Activated gamma-delta T cell (primary cell): ENCODE results near the gene OR4N2.
"Not testable (repeated sequence)": the region's sequence is repeated elsewhere in the genome, so short reads cannot be mapped to it uniquely, and the experiment has no call there.

Experiments
- DNase-seq: peaks from one replicate; lab custom pipeline; 2025; lab: John Stamatoyannopoulos, UW
- total RNA-seq, 2 donors: gene quantifications; one replicate each; lab custom pipeline; 2026; lab: John Stamatoyannopoulos, UW

Gene OR4N2, protein sequence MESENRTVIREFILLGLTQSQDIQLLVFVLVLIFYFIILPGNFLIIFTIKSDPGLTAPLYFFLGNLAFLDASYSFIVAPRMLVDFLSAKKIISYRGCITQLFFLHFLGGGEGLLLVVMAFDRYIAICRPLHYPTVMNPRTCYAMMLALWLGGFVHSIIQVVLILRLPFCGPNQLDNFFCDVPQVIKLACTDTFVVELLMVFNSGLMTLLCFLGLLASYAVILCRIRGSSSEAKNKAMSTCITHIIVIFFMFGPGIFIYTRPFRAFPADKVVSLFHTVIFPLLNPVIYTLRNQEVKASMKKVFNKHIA
- total RNA-seq = 0 reads per million in 2 donors

DNA sequence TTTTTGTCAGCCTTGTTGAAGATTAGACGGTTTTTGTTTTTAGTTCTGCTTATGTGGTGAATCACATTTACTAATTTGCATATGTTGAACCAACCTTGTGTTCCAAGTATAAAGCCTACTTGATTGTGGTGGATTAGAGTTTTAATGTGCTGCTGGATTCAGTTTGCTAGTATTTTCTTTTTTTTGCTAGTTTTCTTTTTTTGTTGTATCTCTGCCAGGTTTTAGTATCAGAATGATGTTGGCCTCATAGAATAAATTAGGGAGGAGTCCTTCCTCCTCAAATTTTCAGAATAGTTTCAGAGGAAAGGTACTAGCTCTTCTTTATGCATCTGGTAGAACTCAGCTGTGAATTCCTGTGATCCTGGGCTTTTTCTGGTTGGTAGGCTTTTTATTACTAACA lies at the start of gene OR4N2:
OR4N2 (plus strand) TSS at position 301 of the 400 bp plus-strand sequence. CDS start 23,679 bp downstream, outside the sequence.
- DNase-seq = not testable (repeated sequence)

DNA sequence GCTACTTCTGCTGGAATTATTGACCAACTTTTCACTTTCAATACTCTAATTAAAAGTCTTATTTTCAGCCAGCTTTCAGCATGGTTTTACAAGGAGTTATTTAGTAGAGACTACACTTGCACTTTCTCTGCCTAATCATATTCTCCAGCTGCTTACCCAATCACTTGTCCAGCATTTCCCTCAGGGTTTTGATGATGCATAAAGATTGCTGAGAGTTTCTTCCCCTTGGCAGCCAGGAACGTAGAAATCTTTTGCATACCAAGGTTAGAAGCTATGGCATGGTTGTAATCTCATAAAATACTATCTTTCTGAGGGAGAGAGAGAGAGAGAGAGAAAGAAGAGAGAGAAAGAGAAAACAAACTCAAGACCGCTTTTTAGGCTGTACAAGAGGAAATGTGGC lies 49.4 kb upstream of the OR4N2 start:
- no peak for DNase-seq

DNA sequence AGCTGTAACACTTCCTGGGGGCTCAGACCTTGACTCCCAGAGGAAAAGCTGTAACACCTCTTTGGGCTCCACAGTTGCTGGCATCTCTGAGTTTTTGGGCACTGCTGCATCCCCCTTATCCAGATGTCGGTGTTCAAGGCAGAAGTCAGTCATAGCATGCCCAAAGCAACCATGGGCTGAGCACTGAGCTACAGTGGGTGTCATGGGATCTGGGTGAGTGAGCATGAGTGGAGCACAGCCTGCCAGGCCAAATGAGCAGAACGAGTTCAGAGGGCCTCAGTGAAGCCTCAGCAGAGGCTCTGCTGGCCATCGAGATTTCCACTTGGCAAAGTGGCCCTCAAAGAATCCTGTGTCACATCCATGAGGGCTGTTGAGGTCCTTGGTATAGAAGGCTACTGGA lies 32.1 kb upstream of the OR4N2 start:
- not testable (repeated sequence) for DNase-seq

DNA sequence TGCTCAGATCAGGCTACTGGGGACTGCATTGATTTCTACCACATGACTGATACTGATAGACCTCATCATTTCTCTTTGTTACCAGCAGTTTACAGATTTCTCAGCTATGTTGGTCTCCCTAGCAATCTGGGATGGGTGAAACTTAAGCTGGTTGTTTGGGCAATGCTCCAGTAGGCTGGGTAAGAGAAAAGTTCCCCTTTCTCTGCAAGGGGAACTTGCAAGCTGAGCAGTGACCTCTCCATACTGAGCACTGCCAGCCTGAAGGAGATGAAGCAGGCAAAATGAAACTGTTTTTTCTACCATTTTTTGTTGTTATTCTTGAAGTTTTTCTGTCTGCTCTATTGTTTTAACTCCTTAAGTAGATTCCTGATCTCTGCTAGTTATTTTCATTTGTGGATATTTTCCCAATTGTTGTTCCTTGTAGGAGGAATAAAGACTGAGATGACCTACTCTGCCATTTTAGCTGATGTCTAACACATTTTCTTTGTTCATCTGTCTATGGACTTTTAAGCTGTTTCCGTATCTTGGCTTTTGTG lies 31.6 kb upstream of the OR4N2 start:
- DNase-seq = no peak

DNA sequence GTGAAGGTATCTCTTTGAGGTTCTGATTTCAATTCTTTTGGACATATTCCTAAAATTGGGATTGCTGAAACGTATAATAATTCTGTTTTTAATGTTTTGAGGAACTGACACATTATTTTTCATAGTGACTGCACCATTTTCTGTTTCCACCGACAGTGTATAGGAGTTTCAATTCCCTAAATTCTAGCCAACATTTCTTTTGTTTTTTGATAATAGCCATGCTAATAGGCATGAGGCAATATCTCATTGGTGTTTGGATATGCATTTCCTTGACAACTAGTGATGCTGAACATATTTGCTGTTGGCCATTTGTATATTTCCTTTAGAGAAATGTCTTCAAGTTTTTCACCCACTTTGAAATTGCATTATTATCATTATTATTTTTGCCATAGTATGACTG lies 31.1 kb upstream of the OR4N2 start:
- not testable (repeated sequence) for DNase-seq

DNA sequence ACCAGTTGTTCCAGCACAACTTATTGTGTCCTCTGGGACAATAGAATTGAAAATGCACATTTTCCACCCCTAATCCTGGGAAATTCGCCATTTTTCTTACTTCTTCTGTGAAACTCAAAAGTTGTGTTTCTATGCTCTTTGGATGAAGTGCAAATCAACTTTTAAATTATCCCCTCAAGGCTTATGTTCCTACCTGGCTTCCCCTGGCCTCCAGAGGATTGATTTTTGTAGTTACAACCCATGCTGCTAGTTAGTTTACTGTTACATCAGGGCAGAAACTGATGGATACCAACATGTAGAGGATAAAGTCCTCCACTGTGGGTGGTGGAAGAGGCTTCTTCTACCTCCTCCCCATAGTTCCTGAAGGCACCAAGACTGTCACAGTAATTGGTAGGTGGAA lies 30.4 kb upstream of the OR4N2 start, which contains the start of gene OR4M1:
OR4M1 (plus strand) TSS at position 301 of the 400 bp plus-strand sequence. CDS start 6,819 bp downstream, outside the sequence.
- DNase-seq = not testable (repeated sequence)

DNA sequence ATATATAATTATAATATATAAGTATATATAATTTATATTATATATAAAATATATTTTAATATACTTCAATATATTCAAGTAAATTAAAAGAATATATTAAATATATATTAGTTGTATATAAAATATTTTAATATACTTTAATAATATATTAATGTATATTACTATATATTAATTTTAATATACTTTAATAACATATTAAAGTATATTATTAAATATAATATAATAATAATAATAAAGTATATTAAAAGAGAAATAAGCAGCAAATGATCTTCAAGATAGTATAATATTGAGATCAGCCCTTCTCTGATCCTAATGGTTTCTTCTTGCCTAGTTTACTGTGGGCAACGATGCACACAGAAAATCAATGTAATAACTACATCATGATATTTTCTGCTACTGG lies 28.0 kb upstream of the OR4N2 start:
- DNase-seq = no peak

DNA sequence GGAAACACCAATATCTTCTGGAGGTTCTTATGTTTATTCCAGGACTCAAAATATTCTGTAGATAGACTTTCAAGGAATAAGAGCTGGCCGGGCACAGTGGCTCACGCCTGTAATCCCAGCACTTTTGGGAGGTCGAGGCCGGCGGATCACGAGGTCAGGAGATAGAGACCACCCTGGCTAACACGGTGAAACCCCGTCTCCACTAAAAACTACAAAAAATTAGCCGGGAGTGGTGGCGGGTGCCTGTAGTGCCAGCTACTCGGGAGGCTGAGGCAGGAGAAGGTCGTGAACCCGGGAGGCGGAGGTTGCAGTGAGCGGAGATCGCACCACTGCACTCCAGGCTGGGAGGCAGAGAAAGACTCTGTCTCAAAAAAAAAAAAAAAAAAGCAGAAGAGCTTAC lies 17.7 kb upstream of the OR4N2 start:
- DNase-seq = not testable (repeated sequence)

DNA sequence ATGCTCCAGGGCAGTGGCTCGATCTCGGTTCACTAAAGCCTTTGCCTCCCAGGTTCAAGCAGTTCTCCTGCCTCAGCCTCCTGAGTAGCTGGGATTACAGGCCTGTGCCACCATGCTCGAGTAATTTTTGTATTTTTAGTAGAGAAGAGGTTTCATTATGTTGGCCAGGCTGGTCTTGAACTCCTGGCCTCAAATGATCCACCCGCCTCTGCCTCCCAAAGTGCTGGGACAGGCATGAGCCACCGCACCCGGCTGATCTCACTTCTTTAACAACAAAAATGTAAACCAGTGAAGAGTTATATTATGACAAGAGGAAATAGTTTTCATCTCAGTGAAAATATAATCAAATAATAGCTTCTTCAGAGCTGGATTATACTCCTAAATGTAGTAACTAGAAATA lies 16.3 kb upstream of the OR4N2 start:
- DNase-seq = not testable (repeated sequence)

DNA sequence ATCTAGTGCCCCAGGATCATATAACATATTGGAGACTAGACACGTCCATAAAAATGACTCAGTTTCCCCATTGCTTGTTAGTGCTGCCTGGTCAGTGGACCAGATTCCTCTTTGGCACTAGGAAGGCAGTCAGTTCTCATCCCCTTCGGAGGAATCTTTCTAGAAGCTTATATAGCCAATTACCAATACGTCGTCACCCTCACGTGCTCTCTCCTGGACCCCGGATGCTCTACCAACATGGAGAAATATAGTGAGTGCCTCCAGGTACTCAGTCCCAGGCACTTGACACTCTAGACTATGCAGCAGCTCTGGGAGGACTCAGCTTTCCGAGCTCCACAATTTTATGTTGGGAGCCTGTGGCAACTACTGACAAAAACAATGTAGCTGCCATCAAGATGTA lies 15.4 kb upstream of the OR4N2 start:
- not testable (repeated sequence) for DNase-seq

DNA sequence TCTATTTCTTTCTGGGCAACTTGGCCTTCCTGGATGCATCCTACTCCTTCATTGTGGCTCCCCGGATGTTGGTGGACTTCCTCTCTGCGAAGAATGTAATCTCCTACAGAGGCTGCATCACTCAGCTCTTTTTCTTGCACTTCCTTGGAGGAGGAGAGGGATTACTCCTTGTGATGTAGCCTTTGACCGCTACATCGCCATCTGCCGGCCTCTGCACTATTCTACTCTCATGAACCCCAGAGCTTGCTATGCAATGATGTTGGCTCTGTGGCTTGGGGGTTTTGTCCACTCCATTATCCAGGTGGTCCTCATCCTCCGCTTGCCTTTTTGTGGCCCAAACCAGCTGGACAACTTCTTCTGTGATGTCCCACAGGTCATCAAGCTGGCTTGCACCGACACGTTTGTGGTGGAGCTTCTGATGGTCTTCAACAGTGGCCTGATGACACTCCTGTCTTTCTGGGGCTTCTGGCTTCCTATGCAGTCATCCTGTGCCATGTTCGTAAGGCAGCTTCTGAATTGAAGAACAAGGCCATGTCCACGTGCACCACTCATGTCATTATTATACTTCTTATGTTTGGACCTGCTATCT lies 7.0 kb upstream of the OR4N2 start:
- DNase-seq = not testable (repeated sequence)

DNA sequence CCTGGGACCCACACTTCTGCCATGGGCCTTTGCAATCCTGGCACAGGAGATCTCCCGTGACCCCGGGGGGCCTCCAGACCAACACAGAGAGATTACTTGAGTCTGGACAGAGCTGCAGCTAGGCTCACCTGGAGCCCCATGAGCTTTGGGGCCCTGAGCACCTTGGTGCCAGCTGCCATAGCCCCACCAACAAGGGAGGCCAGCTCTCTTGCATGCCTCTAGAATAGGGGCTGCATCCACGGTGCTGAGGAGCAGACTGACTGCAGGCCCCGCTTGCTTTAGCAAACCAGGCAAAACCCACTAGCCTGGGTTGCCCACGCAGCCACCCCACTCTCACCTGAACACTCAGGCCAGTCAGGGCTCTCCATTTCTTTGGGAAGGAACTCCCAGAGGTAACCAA lies 3.7 kb upstream of the OR4N2 start:
- DNase-seq = no peak

DNA sequence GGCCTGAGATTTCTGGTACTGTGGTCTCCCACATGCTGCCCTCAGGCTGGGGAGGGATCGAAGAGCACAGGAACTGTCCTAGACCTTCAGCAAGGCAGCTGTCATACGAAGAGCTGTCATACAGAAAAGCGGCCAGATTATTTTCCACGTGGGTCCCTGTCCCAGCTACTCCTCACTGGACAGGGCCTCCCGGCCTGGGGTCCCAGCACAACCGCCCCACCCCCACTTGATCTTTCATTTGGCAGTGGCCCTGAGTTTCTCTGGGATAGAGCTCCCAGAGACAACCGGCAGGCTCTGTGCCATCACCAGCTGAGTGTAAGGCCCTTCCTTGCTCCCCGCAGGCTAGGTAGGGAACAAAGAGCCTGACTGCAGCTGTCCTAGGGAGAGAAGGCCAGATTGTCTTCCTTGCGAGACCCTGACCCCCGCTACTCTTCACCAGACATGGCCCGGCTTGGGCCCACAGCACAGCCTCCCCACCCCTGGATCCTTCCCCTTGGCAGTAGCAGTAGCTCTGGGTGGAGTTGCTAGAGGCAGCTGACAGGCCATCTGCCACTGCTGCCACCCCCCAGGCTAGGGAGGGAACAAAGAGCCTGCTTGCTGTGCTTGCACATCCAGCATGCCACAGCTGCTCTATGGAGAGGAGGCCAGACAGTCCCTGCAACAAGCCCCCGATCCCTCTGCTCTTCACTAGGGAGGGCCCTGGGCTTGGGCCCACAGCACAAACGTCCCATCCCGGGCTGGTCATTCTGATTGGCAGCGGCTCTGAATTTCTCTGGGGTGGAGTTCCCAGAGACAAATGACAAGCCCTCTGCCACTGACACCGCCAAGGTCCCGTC lies 3.1 kb upstream of the OR4N2 start:
- DNase-seq = no peak

DNA sequence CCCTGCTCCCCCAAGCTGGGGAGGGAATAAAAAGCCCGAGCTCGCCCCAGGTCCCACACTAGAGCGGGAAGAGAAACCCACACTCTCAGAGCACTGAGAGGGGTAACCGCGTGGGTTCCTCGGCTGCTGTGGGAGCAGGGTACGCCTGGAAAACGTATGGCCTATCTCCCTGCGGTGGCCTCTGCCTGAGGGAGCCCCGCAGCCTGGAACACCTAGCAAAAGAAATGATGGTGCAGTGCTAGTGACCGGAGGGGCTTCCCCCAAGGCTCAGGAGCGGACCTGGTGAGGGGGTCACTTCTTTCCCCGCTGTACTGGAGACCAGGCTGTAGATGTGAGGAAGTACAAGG lies 2.5 kb upstream of the OR4N2 start:
- no peak for DNase-seq

DNA sequence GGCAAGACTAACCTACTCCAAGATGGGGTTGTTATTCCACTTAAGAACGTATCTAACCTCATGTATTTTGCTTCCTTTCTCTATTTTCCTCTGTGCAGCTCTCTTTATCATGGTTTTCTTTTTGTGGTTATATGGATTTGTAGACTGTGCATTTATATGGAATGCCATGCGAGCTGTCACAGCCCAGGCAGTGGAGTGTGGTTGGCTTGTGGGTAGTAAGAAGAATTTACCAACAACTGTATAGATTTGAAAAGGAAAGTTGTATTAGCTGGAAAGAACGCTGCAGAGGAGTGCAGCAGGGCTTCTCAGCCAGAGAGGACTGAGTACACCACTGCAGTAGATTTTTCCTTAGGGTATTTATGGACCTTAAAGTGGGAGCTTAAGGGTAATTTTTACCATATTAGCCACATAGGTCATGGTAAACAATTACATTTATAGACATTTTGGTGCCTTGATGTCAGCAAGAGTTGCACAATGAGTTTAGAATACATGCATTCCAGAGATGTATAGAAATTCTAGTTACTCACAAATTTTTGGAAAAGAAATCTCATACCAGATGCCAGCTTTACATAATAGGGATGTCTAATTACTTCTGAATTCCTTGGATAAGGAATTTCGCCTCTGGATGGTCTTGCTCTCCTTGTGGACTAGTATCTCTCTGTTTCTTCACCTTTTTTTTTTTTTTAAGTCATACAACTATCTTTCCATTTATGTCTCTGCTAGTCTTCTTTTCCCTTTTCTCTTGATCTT lies 9.8 kb downstream of the OR4N2 start:
- not testable (repeated sequence) for DNase-seq

DNA sequence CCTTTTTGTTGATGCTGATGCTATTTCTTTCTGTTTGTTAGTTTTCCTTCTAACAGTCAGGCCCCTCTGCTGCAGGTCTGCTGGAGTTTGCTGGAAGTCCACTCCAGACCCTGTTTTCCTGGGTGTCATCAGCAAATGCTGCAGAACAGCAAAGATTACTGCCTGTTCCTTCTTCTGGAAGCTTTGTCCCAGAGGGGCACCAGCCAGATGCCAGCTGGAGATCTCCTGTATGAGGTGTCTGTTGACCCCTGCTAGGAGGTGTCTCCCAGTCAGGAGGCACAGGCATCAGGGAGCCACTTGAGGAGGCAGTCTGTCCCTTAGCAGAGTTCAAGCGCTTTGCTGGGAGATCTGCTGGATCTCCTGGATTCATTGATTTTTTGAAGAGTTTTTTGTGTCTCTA lies 16.3 kb downstream of the OR4N2 start:
- not testable (repeated sequence) for DNase-seq

DNA sequence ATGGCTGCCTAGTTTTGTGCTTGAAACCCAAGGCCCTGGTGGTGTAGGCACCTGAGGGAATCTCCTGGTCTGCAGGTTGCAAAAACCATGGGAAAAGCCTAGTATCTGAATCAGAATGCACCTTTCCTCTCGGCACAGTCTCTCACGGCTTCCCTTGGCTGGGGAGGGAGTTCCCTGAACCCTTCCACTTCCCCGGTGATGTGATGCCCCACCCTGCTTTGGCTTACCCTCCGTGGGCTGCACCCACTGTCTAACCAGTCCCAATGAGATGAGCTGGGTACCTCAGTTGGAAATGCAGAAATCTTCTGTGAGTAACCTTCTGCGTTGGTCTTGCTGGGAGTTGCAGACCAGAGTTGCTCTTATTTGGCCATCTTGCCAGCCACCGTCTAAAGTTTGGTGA lies 17.4 kb downstream of the OR4N2 start:
- not testable (repeated sequence) for DNase-seq

DNA sequence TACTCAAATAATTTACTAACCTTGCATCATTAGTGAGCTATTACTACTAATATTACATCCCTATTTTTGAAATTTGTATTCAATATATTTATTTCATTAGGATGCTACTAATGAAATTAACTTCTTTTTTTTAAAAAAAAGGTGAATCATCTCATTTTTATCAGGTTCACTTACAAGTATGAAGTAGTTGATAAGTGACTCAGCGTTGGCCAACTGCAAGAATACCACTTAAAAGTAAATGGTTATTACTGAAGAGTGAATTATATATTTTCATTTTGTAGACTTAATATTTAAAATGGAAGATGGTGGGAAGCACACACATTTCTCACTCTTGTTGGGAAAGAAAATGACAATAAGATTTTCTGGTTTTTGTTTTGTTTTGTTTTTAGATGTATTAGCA lies 19.6 kb downstream of the OR4N2 start:
- DNase-seq = no peak

DNA sequence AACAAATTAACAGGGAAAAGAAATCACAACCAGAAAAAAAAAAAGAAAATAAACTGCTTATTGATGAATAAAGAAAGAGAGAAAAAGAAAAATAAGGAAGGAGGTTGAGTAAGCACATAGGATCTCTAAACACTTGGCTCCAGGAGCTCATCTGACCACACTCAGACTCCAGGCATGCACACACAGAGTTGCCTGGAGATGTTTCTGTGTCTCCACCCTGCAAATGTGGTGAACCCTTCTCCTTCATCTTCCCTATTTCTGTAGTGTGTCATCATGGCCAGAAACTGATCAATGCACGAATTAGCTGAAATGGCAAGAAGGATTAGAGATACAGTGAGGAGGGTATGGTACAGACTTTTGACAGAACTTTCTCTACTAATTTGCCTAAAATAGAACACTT lies 20.2 kb downstream of the OR4N2 start:
- no peak for DNase-seq

DNA sequence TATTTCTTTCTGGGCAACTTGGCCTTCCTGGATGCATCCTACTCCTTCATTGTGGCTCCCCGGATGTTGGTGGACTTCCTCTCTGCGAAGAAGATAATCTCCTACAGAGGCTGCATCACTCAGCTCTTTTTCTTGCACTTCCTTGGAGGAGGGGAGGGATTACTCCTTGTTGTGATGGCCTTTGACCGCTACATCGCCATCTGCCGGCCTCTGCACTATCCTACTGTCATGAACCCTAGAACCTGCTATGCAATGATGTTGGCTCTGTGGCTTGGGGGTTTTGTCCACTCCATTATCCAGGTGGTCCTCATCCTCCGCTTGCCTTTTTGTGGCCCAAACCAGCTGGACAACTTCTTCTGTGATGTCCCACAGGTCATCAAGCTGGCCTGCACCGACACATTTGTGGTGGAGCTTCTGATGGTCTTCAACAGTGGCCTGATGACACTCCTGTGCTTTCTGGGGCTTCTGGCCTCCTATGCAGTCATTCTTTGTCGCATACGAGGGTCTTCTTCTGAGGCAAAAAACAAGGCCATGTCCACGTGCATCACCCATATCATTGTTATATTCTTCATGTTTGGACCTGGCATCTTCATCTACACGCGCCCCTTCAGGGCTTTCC lies 24.2 kb downstream of the OR4N2 start:
- DNase-seq = not testable (repeated sequence)

DNA sequence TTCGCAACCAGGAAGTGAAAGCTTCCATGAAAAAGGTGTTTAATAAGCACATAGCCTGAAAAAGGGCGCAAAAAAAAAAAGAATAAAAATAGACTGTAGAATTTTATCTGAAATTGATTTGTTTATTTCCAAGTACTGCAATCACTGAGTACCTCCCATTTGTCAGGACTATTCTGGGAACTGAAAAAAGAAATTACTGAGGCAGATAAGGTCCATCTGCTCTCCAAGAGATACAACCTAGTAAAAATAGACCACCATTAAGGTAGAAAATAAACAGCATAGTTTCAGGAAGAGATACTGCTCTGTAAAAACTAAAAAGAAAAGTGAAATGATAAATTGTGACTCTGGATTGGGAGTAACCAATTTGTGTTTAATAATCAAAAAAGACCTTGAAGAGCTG lies 24.7 kb downstream of the OR4N2 start:
- no peak for DNase-seq
